ENCODE results near the gene ABCB9.

Gene ABCB9

DNA sequence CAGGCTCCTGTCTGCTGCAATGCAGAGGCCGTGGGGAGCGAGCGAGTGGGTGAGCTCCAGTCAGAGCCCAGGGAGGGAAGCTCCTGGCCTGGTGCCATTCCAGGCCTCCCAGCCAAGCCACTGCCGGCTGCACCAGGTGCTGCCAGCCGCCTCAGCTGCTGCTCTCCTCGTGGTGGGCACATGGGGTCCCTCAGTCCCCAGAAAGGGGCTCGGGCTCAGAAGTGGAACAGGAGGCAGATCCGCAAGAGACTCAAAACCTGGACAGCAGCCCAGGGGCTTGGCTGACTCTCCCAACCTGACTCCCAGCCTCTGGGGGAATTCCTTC, 2.4 kb downstream of the ABCB9 start:
- no peak overlapping the region for H3K4me3 ChIP-seq (ENCODE audit: low read depth, low read length)
- TF ChIP-seq, protein P1, sequence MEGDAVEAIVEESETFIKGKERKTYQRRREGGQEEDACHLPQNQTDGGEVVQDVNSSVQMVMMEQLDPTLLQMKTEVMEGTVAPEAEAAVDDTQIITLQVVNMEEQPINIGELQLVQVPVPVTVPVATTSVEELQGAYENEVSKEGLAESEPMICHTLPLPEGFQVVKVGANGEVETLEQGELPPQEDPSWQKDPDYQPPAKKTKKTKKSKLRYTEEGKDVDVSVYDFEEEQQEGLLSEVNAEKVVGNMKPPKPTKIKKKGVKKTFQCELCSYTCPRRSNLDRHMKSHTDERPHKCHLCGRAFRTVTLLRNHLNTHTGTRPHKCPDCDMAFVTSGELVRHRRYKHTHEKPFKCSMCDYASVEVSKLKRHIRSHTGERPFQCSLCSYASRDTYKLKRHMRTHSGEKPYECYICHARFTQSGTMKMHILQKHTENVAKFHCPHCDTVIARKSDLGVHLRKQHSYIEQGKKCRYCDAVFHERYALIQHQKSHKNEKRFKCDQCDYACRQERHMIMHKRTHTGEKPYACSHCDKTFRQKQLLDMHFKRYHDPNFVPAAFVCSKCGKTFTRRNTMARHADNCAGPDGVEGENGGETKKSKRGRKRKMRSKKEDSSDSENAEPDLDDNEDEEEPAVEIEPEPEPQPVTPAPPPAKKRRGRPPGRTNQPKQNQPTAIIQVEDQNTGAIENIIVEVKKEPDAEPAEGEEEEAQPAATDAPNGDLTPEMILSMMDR (IDR thresholded peaks at IDR 0.05; ENCODE audit: insufficient read depth, low read length, missing control alignments), result no peak
- POLR2A ChIA-PET, result interaction anchor here (0.9 kb wide), 1 partner anchor 47 kb away, joined by 3 read pairs; no protein-coding TSS in a partner anchor
- DNase-seq (ENCODE audit: low read depth, low spot score), result no peak
- CTCF ChIA-PET, result interaction anchor here (0.7 to 3.6 kb wide), 5 partner anchors 11 to 274 kb away, joined by 4 to 40 read pairs (median 4); no protein-coding TSS in a partner anchor

DNA sequence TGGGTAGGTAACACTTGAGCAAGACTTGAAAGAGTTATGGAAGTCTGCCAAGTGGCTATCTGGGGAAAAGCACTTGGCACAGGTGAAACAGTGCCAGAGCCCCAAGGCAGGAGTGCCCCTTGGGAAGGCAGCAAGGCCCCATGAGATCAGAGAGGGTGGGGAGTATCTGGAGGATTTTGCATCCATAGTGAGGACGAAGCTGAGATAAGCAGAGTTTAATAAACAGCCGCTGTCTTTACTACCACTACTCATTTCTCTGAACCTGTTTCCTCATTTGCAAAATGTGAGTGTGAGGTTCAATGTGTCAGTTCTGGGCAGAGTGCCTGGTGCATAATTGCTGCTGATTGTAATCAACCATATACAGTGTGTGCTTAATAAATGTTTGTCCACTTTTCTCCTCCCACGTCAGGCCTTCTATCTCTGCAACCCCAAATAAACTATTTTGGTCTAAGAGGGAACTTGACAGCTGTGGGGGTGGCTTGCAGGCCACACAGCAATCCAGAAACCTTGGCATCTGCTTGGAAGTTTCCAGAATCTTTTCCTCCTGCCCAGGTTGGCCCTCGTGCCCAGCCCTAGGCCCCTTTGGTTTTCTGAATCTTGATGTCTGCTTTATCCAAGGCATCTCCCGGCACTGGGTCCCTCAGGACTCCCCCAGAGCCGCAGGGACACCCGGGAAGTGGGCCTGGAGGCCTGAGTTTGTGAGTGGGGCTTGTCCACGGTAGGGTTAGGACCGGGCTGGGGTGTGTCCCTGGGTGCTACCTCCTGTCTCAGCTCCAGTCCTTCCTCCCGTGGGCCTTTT, 4.5 kb downstream of the ABCB9 start:
- ChIA-PET POLR2A (no interaction called here), CTCF (interaction anchor here (0.8 to 3.6 kb wide), 6 partner anchors 9 to 277 kb away, joined by 3 to 40 read pairs (median 4); no protein-coding TSS in a partner anchor)
- TF ChIP-seq, protein P1 (IDR thresholded peaks at IDR 0.05; ENCODE audit: insufficient read depth, low read length, missing control alignments), result no peak
- no peak overlapping the region for H3K4me3 ChIP-seq (ENCODE audit: low read depth, low read length)
- DNase-seq (ENCODE audit: low read depth, low spot score), result no peak

DNA sequence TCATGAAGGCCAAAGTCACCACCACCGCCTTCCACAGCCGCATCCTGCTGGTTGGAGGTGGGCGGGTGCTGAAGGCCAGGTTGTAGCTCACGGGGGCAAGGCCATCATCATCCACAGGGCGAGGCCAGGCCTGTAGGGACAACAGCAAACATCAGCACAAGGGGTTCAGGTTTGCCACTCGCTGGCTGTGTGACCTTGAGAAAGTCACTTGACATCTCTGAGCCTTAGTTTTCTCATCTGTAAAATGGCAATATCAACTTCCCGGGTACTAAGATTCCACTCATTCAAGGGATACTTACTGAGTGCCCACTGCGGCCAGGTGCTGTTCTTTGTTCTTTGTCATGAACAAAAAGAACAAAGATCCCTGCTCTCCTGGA, 6.1 kb downstream of the ABCB9 start:
- ChIA-PET CTCF (interaction anchor here (1.3 kb wide), 2 partner anchors 100 to 166 kb away, joined by 3 to 6 read pairs; no protein-coding TSS in a partner anchor), POLR2A (no interaction called here)
- no peak overlapping the region for H3K4me3 ChIP-seq (ENCODE audit: low read depth, low read length)
- DNase-seq (ENCODE audit: low read depth, low spot score), result no peak
- TF ChIP-seq, protein P1 (IDR thresholded peaks at IDR 0.05; ENCODE audit: insufficient read depth, low read length, missing control alignments), result no peak

DNA sequence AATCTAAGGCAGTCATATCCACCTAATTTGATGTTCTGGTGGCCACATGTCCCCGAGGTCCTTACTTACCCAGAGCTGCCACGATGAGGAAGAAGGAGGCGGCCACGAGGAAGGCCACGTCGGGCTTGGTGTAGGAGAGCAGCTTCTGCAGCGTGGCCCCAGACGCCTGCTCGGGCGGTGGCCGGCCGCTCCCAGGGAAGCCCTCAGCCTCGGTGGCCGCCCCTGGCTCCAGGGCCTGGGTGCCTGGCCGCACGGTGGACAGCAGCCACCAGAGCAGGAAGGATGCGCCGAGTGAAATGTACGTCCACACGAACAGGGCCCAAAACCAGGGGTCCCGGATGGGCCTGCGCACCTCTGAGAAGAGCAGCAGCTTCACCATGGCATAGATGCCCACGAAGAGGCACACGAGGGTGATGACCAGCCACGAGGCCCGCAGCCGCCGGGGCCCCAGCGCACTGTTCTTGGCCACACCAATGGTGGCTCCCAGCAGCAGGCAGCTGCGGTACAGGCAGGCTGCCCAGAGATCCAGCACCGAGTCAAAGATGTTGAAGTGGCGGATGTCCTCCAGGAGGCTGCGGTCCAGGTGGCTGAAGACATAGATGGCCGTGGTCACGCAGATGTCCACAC, 6.6 kb downstream of the ABCB9 start:
- ChIA-PET CTCF (interaction anchor here (1.5 to 17.1 kb wide), 2 partner anchors 12 to 95 kb away, joined by 4 to 449 read pairs; no protein-coding TSS in a partner anchor), POLR2A (no interaction called here)
- DNase-seq (ENCODE audit: low read depth, low spot score), result no peak
- TF ChIP-seq, protein P1 (IDR thresholded peaks at IDR 0.05; ENCODE audit: insufficient read depth, low read length, missing control alignments), result no peak
- H3K4me3 ChIP-seq (ENCODE audit: low read depth, low read length), result no peak overlapping the region

DNA sequence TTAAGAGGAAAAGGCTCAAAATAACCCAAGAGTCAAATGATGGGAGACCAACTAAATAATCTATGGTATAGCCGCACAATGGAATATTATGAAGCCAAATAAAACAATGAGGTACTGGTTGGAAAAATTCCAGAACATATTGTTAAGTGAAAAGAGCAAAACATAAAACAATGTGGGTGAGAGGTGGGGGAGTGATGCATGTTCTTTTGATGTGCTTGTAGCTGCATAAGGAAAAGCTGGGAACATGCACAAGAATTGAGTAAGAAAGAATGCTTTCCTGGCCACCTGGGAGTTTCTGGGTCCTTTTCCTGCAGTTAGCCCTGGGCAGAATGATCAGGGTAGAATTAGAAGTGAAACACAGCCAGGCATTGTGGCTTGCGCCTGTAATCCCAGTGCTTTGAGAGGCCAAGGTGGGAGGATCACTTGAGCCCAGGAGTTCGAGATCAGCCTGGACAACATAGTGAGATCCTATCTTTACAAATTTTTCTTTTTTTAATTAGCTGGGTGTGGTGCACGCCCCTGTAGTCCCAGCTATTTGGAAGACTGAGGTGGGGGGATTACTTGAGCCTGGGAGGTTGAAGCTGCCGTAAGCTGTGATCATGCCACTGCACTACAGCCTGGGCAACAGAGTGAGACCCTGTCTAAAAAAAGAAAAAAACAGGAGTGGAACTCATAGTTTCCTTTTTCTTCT, 7.9 kb downstream of the ABCB9 start:
- ChIA-PET CTCF (interaction anchor here (0.7 to 17.1 kb wide), 3 partner anchors 10 to 164 kb away, joined by 3 to 449 read pairs (median 4); no protein-coding TSS in a partner anchor), POLR2A (interaction anchor here (0.7 kb wide), 1 partner anchor 13 kb away, joined by 3 read pairs; no protein-coding TSS in a partner anchor)
- no peak overlapping the region for H3K4me3 ChIP-seq (ENCODE audit: low read depth, low read length)
- DNase-seq (ENCODE audit: low read depth, low spot score), result no peak
- TF ChIP-seq, protein P1 (IDR thresholded peaks at IDR 0.05; ENCODE audit: insufficient read depth, low read length, missing control alignments), result no peak

All from AG04449 (cell line).